ENCODE measurements around the gene HOXA7.

The HOXA7 gene

GRCh38 chr7:27193335-27194001 is 37.0 kb upstream of the HOXA7 start:
- DNase-seq = no peak

- no peak for DNase-seq
Measured at GRCh38 chr7:27192546-27193334, 36.3 kb upstream of the HOXA7 start.

GRCh38 chr7:27191833-27192545 is 35.5 kb upstream of the HOXA7 start:
- DNase-seq = no peak

DNA sequence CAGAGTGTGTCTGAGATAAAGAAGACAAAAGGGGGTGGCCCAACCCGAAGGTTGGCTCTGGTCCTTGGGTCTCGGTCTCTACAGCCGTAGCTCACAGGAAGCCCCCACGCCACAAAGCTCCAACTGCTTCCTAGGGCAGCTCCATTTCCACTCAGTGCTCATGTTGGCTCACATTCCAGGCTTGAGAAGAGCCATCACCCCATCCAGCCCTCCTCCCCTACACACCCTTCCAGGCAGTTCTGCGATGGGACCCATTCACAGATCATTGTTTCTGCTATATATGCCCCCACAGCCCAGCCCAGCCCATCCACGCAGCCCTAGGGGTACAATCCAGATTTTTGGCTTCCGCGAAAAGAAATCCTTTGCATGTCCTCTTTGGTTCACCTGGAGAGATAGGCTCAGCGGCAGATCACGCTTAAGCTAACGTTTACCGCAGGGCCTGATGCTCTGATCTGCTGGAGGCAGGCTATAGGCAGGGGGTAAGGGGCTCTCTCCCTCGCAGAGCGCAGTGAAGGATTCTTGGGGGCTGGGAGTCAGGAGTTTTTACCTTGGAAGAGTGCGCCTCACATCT is 34.8 kb upstream of the HOXA7 start:
- peak; percentile 6 for DNase-seq

- peak; percentile 3 for DNase-seq
Measured at GRCh38 chr7:27189997-27190748, 33.7 kb upstream of the HOXA7 start.

- peak; percentile 12 for DNase-seq
Measured at GRCh38 chr7:27189295-27189996, 33.0 kb upstream of the HOXA7 start.

GRCh38 chr7:27188386-27189294 is 32.2 kb upstream of the HOXA7 start:
- peak; percentile 25 for DNase-seq

DNA sequence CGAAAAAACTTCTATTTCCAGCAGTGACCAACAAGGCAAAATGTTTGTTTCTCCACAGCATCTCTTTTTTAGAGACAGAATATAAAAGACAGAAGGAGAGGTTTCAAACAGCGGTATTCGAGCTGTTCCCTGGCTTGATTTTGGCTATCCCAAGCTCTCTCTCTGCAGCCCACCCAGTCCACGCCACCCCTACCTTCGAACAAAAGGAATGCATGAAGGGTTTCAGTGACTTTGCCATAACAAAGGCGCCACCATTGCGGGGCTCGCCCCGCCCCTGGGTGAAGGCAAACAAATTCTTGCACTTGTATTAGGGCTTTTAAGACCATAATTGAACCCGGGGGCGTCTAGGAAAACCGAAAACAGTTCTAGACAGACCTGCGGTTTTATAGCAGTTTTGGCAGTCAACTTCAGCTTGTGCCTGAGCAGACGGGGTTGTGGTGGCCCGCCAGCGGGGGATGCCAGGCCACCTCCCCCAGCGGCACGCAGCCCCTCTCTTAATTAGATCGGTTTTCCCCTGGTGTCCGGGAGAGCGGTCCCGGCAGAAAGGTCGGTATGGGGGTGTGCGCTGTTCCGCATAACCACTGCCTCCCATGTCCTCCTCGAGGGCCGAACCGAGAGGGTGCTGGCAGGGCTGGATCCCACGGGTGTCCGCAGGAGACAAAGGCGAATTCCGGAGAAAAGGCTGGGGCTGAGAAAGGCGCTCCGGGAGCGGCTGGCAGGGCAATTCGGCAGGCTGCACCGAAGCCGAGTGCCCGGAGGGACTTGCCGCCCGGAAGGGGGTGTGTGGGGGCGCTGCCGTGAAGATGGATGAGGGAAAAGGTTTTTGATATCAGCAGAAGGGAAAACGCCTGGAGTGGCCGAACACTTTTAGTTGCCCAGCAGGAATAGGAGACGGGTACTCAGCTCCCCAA is 31.3 kb upstream of the HOXA7 start:
- DNase-seq = peak; percentile 11

GRCh38 chr7:27186668-27187474 is 30.4 kb upstream of the HOXA7 start:
- DNase-seq = no peak

GRCh38 chr7:27185854-27186667 is 29.6 kb upstream of the HOXA7 start:
- DNase-seq = peak; percentile 14

- DNase-seq = peak; percentile 11
Measured at GRCh38 chr7:27185013-27185853, 28.8 kb upstream of the HOXA7 start, which contains the start of gene HOXA11. Gene HOXA11, minus strand, starts transcription at chr7:27185232. Its CDS starts 88 bp downstream, at chr7:27185144.

DNA sequence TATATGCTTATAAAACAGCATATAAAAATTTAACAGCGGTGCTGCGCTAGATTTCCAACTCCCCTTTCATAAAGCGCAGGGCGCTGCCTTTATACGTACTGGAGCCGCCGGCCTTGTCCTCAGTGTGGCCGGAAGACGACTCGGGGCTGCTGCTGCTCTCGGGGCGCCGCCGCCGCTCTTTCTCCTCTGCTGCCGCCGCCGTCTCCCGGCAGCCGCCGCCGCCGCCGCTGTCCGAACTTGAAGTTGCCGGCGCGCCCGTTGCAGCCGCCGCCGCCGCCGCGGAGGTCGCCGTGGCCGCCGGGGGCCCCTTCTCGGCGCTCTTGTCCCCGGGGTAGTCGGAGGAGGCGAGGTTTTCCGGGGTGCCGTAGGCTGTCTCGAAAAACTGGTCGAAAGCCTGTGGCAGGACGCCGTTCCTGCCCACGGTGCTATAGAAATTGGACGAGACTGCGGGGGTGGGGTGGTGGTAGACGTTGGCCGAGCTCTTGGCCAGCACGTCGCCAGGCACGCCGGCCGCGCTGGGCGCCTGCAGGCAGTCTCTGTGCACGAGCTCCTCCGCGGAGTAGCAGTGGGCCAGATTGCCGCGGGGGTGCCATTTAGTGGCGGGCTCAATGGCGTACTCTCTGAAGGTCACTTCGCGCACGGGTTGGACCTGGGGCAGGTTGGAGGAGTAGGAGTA is 28.0 kb upstream of the HOXA7 start:
- peak; percentile 18 for DNase-seq

- DNase-seq = peak; percentile 9
Measured at GRCh38 chr7:27183682-27184336, 27.3 kb upstream of the HOXA7 start.

DNA sequence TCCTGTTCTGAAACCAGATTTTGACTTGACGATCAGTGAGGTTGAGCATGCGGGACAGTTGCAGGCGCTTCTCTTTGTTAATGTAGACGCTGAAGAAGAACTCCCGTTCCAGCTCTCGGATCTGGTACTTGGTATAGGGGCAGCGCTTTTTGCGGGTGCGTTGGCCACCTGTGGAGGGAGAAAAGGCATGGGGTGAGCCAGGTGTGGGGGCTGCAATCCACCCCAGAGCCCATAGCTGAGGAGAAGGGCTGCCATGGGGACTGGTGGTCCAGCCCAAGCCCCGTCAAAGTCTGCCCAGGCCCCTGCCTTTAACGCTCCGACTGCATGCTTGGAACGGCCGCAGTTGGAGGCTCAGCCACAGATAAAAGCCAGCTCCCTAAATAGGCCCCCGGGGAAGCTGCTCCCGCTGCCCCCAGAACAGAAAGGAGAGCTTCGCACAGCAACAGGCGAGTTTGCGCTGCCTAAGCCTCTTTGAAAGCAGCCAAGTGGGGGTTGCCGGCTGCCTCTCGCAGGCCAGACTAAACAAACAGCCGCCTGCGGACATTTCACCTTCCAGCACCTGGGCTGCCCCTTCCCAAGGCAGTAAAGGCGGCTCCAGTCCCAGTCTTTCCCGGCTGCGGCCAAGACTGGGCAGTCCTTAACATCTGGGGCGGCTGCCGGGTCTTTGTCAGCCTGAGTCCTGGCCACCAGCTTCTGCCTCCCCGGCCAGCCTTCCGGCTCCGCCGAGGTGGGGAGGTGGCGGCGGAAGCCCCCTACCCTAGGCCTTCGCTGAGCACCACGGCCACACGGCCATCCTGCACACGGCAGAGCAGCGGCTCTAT is 26.6 kb upstream of the HOXA7 start:
- peak; percentile 9 for DNase-seq
